K562 (cell line): ENCODE measurements around the gene ST6GAL1. TPM values are rescaled to one million over a fixed set of nuclear protein-coding genes. Genes with fewer than 3 reads are reported as not detected.

Experiments
- ATAC-seq: fragments of 200-7000 bp; cut with Tn5 transposase; 3 replicates; pipeline ENCODE4 v1.9.1; 2020; ENCODE audit warnings: moderate library complexity
- BruUV-seq: library from RNA; stranded (reverse); fragments of 400-500 nt; replicated peaks from 2 replicates; lab custom pipeline; 2021; lab: Mats Ljungman, UMichigan
- CTCF ChIA-PET: fragments of 300-600 bp; formaldehyde crosslinking; extraction: SDS; loops from one replicate; lab custom pipeline; 2021; ENCODE audit warnings: low intra/inter-chr PET ratio; lab: Yijun Ruan, JAX
- POLR2A ChIA-PET: fragments of 300-600, 350-650 bp; sonication (Branson Sonifier 250); formaldehyde crosslinking; extraction: SDS; loops from one replicate; lab custom pipeline; 2021; ENCODE audit warnings: antibody characterized with exemption, inconsistent platforms; lab: Yijun Ruan, JAX
- DNase-seq, 4 experiments: peaks; one replicate each; pipeline versions ENCODE4 v3.0.0 to v3.0.0-alpha.2; 2011 to 2018; ENCODE audit warnings: low spot score in 3 of 4, mixed read lengths in 3 of 4; ENCODE audit errors: extremely low read depth in 1 of 4
- FAIRE-seq: peaks from 2 replicates; lab custom pipeline; 2011; peaks lifted over from hg19 to GRCh38; lab: Jason Lieb, UNC
- H2AFZ ChIP-seq: 2 replicates; pipeline ENCODE4 v1.6.0; 2011; ENCODE audit warnings: low read depth, low read length, control low read depth, inconsistent platforms
- H3K27ac ChIP-seq: fragments of 200-600 bp; 3 replicates; pipeline ENCODE4 v1.8.0; 2011; ENCODE audit warnings: low read depth, mild to moderate bottlenecking, control low read depth, inconsistent platforms, low read length, moderate library complexity, mixed read lengths; ENCODE audit errors: extremely low read depth
- H3K27me3 ChIP-seq, 2 experiments: fragments of 300-600 bp in 1 of 2; 2 replicates in 1 of 2; 3 replicates in 1 of 2; pipeline versions ENCODE4 v1.6.0 to v1.8.0; 2011; ENCODE audit warnings: inconsistent platforms in 2 of 2, low read length in 2 of 2, mild to moderate bottlenecking in 1 of 2, mixed read lengths in 1 of 2, moderate library complexity in 1 of 2; ENCODE audit not compliant: control insufficient read depth in 2 of 2, insufficient read depth in 2 of 2
- H3K36me3 ChIP-seq: fragments of 300-600 bp; 3 replicates; pipeline ENCODE4 v1.8.0; 2011; ENCODE audit warnings: mild to moderate bottlenecking, low read length, inconsistent platforms; ENCODE audit not compliant: control insufficient read depth, insufficient read depth
- H3K4me1 ChIP-seq, 2 experiments: fragments of 200-600 bp in 1 of 2; replicated peaks in 1 of 2; 2 replicates in 1 of 2; 3 replicates in 1 of 2; pipeline versions ENCODE4 v1.5.1 to v1.8.0; 2011; ENCODE audit warnings: inconsistent platforms in 2 of 2, low read length in 2 of 2, mild to moderate bottlenecking in 1 of 2, mixed read lengths in 1 of 2, moderate library complexity in 1 of 2; ENCODE audit not compliant: control insufficient read depth in 2 of 2, insufficient read depth in 2 of 2
- H3K4me2 ChIP-seq: 2 replicates; pipeline ENCODE4 v1.6.1; 2011; ENCODE audit warnings: low read length, control low read depth, inconsistent platforms, mixed read lengths; ENCODE audit not compliant: insufficient read depth
- H3K4me3 ChIP-seq: fragments of 200-600 bp; sonication (generic), shearing (Covaris generic); 2 replicates; pipeline ENCODE4 v1.5.1; 2016; ENCODE audit warnings: control low read depth, inconsistent platforms
- H3K79me2 ChIP-seq: fragments of 200-600 bp; 3 replicates; pipeline ENCODE4 v1.8.0; 2011; ENCODE audit warnings: low read length, inconsistent platforms; ENCODE audit not compliant: control insufficient read depth, insufficient read depth
- H3K9ac ChIP-seq, 2 experiments: 2 replicates each; pipeline versions ENCODE4 v1.6.0 to v1.6.1; 2011; ENCODE audit warnings: low read depth in 2 of 2, low read length in 2 of 2, control low read depth in 1 of 2, inconsistent platforms in 1 of 2, mild to moderate bottlenecking in 1 of 2, mixed read lengths in 1 of 2; ENCODE audit not compliant: insufficient read depth in 1 of 2
- H3K9me1 ChIP-seq: one replicate; pipeline ENCODE4 v1.6.0; 2011; ENCODE audit warnings: inconsistent platforms, mild to moderate bottlenecking, low read length, moderate library complexity; ENCODE audit not compliant: control insufficient read depth, insufficient read depth
- H3K9me3 ChIP-seq: replicated peaks from 2 replicates; pipeline ENCODE4 v1.5.1; 2011; ENCODE audit warnings: low read depth, low read length, inconsistent platforms; ENCODE audit not compliant: control insufficient read depth, insufficient read depth
- H4K20me1 ChIP-seq: replicated peaks from 2 replicates; pipeline ENCODE4 v1.6.1; 2011; ENCODE audit warnings: low read length, inconsistent platforms, mixed read lengths; ENCODE audit not compliant: control insufficient read depth, insufficient read depth
- ATF7 ChIP-seq: fragments of 450-650 bp; IDR thresholded peaks from 2 replicates; pipeline ENCODE4 v1.7.1; 2014; ENCODE audit warnings: mild to moderate bottlenecking, moderate library complexity
- C11orf30 ChIP-seq: fragments of 450-650 bp; IDR thresholded peaks from 2 replicates; pipeline ENCODE4 v1.6.1; 2016; ENCODE audit warnings: low read depth, mild to moderate bottlenecking
- CBX1 ChIP-seq: sonication (generic); IDR thresholded peaks from 2 replicates; pipeline ENCODE4 v1.6.1; 2016; ENCODE audit warnings: antibody characterized with exemption, low read depth, mild to moderate bottlenecking
- ESRRA ChIP-seq: fragments of 450-650 bp; IDR thresholded peaks from 2 replicates; pipeline ENCODE4 v1.6.1; 2014; ENCODE audit warnings: low read depth, mild to moderate bottlenecking, moderate library complexity, borderline replicate concordance
- GATAD2B ChIP-seq: fragments of 450-650 bp; IDR thresholded peaks from 2 replicates; pipeline ENCODE4 v1.6.1; 2017; ENCODE audit warnings: mild to moderate bottlenecking, borderline replicate concordance
- HDAC2 ChIP-seq: fragments of 450-650 bp; IDR thresholded peaks from 2 replicates; pipeline ENCODE4 v1.6.1; 2016; ENCODE audit warnings: mild to moderate bottlenecking
- MXI1 ChIP-seq: IDR thresholded peaks from 2 replicates; pipeline ENCODE4 v1.6.1; 2011; ENCODE audit warnings: low read depth, mild to moderate bottlenecking, improper control_type of control experiment, low read length
- NFIC ChIP-seq: fragments of 450-650 bp; IDR thresholded peaks from 2 replicates; pipeline ENCODE4 v1.6.1; 2017; ENCODE audit warnings: mild to moderate bottlenecking, inconsistent platforms
- OTX1 ChIP-seq: fragments of 450-650 bp; formaldehyde crosslinking; IDR thresholded peaks from 2 replicates; pipeline ENCODE4 v1.4.0; 2022; ENCODE audit warnings: mild to moderate bottlenecking
- ZNF316 ChIP-seq: fragments of 450-650 bp; IDR thresholded peaks from 2 replicates; pipeline ENCODE4 v1.6.1; 2016
- WGBS: fragments of 100-300 bp; shearing (Covaris generic); methylation state at CpG from one replicate; pipeline ENCODE4 v1.1.6; 2016; ENCODE audit warnings: low coverage, mixed read lengths; ENCODE audit not compliant: insufficient coverage; ENCODE audit errors: missing lambda C conversion rate; 5-methylcytosine and 5-hydroxymethylcytosine counted together
- in situ Hi-C: fragments of 300-500 bp; cut with MboI; formaldehyde crosslinking; loops from 4 replicates; pipeline ENCODE4 v1.15.0; 2018; ENCODE audit warnings: inconsistent platforms, mixed read lengths
- intact Hi-C: fragments of 100-400 bp; cut with micrococcal nuclease; formaldehyde crosslinking; loops from 2 replicates; pipeline ENCODE4 v1.14.2; 2022
- polyA plus RNA-seq, 8 experiments: library from polyadenylated mRNA; depleted of rRNA in 4 of 8; stranded (reverse) in 5 of 8; unstranded in 3 of 8; fragments of >200 nt; fragmentation: Nextera tagmentation in 2 of 8; fragmentation: Illumina TruSeq in 1 of 8; extraction: Ambion mirVana in 2 of 8; extraction: Trizol in 1 of 8; gene quantifications; 2 replicates each; pipeline versions ENCODE4 v1.2.1 to v1.2.3, GENCODE V29; 2011 to 2014; ENCODE audit warnings: inconsistent platforms in 1 of 8, missing spikeins in 1 of 8
- total RNA-seq, 7 experiments: library from RNA; depleted of rRNA in 6 of 7; stranded (reverse); fragments of >200 nt in 6 of 7; fragmentation: Illumina TruSeq in 2 of 7; extraction: Trizol in 2 of 7; gene quantifications; 2 replicates each; pipeline versions ENCODE4 v1.2.1 to v1.2.3, GENCODE V29; 2011 to 2021; ENCODE audit warnings: low replicate concordance in 1 of 7
- TF ChIP-seq, protein P1 (sequence below), 2 experiments: fragments of 450-650 bp; IDR thresholded peaks; 2 replicates each; pipeline ENCODE4 v1.6.1; 2016
- TF ChIP-seq, protein P2 (sequence below): fragments of 450-650 bp; formaldehyde crosslinking; IDR thresholded peaks from 2 replicates; pipeline ENCODE4 v1.4.0; 2020; ENCODE audit warnings: mild to moderate bottlenecking, moderate library complexity
- TF ChIP-seq, protein P3 (sequence below): fragments of 450-650 bp; IDR thresholded peaks from 2 replicates; pipeline ENCODE4 v1.6.1; 2016
- TF ChIP-seq, protein P4 (sequence below): fragments of 450-650 bp; conservative IDR thresholded peaks from 2 replicates; pipeline ENCODE4 v1.6.1; 2016; ENCODE audit warnings: missing genetic modification characterization, low read depth, mild to moderate bottlenecking, missing compliant biosample characterization, moderate library complexity

The ST6GAL1 gene
- total and polyA plus RNA-seq, 9 of the 15 experiments (the other 6 are each of a cell fraction or from before 2014, with no cell fraction given): 31.9 to 145 (median 71.0) TPM

DNA sequence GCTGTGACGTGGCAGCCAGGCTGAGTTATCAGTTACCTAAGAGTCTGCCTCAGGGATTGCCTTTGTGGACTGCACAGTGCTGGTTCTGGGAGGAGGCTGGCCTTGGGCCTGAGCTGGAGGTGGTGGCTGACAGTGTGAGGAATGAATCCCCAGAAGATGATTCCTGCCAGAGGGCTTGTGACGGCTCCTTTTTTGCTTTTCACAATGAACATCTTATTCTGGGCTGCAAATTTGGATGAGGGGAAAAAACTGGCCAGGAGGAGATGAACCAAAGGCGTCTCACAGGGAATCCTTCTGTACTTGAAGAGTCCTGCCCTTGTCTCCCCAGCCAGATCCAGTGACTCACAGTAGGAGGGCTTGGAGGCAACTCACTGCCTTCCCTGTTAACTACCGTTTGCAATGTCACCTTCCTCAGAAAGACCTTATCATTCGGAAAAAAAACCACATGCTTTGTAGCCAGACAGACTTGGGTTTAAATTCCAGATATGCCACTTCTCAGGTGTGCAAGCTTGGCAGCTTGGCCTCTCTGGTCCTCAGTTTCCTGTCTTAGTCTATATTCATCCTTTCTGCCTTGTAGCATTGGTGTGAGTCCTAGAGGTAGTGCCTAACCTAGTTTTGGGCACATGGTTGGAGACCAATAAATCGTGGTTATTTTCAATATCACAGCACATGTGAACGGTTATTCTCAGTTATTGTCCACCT lies 19.1 kb downstream of the ST6GAL1 start:
- ATAC-seq (peak; percentile 81), DNase-seq (peak; percentile 82 to 91 (median 84)), FAIRE-seq (peak; percentile 94)
- ChIA-PET POLR2A (interaction anchor here (0.6 to 1.6 kb wide), 9 partner anchors 8 to 1103 kb away, joined by 3 to 6 read pairs (median 4); no protein-coding TSS in a partner anchor), CTCF (no interaction called here)
- no TSS peak for BruUV-seq
- Histone ChIP-seq H3K27ac (peak overlapping the region; percentile 83), H3K4me1 (peaks cover 54 to 68% of the 10 kb centered on the region in 2 experiments), H3K9me3 (peaks cover 6% of the 10 kb centered on the region; the same call in 1 of the 2 replicates), H3K27me3 (no peaks in the 10 kb centered on the region), H3K9ac (peak overlapping the region; percentile 57 to 87; a peak in 3 of 4 replicates), H3K4me2 (peak overlapping the region; percentile 57; the same call in 1 of the 2 replicates), H2AFZ (no peak overlapping the region; the same call in 1 of the 2 replicates), H3K4me3 (no peak overlapping the region), H3K79me2 (peaks cover 76% of the 10 kb centered on the region), H3K36me3 (peaks cover 45% of the 10 kb centered on the region), H4K20me1 (no peaks in the 10 kb centered on the region), H3K9me1 (no peaks in the 10 kb centered on the region)
- in situ Hi-C loops (no loop called here), intact Hi-C loops (loop anchor here (2.0 kb wide), 1 partner anchor 17 kb away; no protein-coding TSS in a partner anchor)
- 3% methylated on average over 7 of the region's 7 CpGs for WGBS
- TF ChIP-seq MXI1: no peak; the same call in 1 of the 2 replicates
- peak; percentile 46 for TF ChIP-seq NFIC
- TF ChIP-seq, protein P1, sequence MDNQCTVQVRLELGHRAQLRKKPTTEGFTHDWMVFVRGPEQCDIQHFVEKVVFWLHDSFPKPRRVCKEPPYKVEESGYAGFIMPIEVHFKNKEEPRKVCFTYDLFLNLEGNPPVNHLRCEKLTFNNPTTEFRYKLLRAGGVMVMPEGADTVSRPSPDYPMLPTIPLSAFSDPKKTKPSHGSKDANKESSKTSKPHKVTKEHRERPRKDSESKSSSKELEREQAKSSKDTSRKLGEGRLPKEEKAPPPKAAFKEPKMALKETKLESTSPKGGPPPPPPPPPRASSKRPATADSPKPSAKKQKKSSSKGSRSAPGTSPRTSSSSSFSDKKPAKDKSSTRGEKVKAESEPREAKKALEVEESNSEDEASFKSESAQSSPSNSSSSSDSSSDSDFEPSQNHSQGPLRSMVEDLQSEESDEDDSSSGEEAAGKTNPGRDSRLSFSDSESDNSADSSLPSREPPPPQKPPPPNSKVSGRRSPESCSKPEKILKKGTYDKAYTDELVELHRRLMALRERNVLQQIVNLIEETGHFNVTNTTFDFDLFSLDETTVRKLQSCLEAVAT (IDR thresholded peaks at IDR 0.05): 0 out of 4 replicates have a peak, but pooled peaks of 1 of the 2 experiments have one; percentile 25
- peak; percentile 65; the same call in 1 of the 2 replicates for TF ChIP-seq ATF7
- TF ChIP-seq, protein P2, sequence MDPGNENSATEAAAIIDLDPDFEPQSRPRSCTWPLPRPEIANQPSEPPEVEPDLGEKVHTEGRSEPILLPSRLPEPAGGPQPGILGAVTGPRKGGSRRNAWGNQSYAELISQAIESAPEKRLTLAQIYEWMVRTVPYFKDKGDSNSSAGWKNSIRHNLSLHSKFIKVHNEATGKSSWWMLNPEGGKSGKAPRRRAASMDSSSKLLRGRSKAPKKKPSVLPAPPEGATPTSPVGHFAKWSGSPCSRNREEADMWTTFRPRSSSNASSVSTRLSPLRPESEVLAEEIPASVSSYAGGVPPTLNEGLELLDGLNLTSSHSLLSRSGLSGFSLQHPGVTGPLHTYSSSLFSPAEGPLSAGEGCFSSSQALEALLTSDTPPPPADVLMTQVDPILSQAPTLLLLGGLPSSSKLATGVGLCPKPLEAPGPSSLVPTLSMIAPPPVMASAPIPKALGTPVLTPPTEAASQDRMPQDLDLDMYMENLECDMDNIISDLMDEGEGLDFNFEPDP: 0 out of 2 replicates have a peak, but pooled peaks have one; percentile 42
- TF ChIP-seq ESRRA: peak; percentile 83
- 0 out of 2 replicates have a peak, but pooled peaks have one; percentile 12 for TF ChIP-seq OTX1 (CRISPR knock-in tag)
- TF ChIP-seq, protein P3, sequence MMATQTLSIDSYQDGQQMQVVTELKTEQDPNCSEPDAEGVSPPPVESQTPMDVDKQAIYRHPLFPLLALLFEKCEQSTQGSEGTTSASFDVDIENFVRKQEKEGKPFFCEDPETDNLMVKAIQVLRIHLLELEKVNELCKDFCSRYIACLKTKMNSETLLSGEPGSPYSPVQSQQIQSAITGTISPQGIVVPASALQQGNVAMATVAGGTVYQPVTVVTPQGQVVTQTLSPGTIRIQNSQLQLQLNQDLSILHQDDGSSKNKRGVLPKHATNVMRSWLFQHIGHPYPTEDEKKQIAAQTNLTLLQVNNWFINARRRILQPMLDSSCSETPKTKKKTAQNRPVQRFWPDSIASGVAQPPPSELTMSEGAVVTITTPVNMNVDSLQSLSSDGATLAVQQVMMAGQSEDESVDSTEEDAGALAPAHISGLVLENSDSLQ: peak; percentile 38; the same call in 1 of the 2 replicates
- TF ChIP-seq GATAD2B: peak; percentile 27; the same call in 1 of the 2 replicates
- no peak for TF ChIP-seq CBX1
- peak; percentile 83 for TF ChIP-seq HDAC2
- TF ChIP-seq ZNF316: peak; percentile 85
- TF ChIP-seq, protein P4, sequence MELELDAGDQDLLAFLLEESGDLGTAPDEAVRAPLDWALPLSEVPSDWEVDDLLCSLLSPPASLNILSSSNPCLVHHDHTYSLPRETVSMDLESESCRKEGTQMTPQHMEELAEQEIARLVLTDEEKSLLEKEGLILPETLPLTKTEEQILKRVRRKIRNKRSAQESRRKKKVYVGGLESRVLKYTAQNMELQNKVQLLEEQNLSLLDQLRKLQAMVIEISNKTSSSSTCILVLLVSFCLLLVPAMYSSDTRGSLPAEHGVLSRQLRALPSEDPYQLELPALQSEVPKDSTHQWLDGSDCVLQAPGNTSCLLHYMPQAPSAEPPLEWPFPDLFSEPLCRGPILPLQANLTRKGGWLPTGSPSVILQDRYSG: 0 out of 2 replicates have a peak, but pooled peaks have one; percentile 64
- TF ChIP-seq C11orf30: peak; percentile 81
